ENCODE data around the gene SLC12A7.

DNA sequence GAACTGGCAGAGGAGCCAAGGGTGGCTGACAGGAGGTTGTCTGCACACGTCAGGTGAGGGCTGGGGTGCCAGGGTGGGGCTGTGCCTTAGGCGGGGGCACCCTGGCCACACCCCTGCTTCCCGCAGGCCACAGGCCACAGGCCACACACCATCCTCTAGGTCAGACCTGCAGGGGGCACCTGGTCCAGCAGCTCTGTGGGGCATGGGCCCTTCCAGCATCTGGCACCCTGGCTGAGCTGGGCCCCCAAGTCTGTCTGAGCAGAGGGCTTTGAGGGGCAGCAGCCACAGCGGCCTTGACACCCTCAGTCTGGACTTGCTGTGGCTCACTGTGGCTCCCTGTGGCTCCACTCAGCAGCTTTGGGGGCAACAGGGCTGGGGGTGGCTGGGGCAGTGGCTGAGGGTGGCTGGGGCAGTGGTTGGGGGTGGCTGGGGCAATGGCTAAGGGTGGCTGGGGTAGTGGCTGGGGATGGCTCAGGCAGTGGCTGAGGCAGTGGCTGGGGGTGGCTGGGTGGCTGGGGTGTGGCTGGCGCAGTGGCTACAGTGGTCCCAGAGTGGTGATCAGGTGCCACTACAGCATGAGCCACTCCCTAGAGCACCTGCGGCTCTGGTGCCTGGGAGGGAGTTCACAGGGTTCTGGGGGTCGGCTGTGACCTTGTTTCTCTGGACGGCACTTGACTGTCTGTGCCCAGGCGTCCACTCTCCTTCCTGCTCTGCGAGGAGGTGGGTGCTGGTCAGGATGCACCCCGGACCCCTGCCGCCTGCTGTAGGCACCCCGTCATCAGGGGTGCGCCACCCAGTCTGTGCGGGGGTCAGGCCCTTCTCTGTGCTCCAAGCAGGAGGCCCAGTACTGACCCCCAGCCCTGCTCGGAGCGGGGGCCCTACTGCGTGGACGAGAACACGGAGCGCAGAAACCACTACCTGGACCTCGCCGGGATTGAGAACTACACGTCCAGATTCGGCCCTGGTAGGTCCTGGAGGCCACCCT, 76.2 kb downstream of the SLC12A7 start:
- no peak for TF ChIP-seq POLR2A (IDR thresholded peaks at IDR 0.05)
- TF ChIP-seq, protein P1, sequence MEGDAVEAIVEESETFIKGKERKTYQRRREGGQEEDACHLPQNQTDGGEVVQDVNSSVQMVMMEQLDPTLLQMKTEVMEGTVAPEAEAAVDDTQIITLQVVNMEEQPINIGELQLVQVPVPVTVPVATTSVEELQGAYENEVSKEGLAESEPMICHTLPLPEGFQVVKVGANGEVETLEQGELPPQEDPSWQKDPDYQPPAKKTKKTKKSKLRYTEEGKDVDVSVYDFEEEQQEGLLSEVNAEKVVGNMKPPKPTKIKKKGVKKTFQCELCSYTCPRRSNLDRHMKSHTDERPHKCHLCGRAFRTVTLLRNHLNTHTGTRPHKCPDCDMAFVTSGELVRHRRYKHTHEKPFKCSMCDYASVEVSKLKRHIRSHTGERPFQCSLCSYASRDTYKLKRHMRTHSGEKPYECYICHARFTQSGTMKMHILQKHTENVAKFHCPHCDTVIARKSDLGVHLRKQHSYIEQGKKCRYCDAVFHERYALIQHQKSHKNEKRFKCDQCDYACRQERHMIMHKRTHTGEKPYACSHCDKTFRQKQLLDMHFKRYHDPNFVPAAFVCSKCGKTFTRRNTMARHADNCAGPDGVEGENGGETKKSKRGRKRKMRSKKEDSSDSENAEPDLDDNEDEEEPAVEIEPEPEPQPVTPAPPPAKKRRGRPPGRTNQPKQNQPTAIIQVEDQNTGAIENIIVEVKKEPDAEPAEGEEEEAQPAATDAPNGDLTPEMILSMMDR (IDR thresholded peaks at IDR 0.05), result no peak
